Activated T-helper 1 cell treated with anti-CD3 and anti-CD28 coated beads, Interleukin-12 subunit alpha, Interleukin-12 subunit beta, Interleukin-2, Interleukin-4 antibody, amounts not matched to agents 30 ng/mL and 10 ng/mL and 1 ng/mL, durations not matched to agents 14 hours and 24 hours and 36 hours (primary cell): ENCODE measurements around the gene SEC14L5. TPM values are rescaled to one million over a fixed set of nuclear protein-coding genes. Genes with fewer than 3 reads are reported as not detected.
A peak's percentile ranks its signal among the peaks of the same experiment; 100 is the strongest.

Source experiments
- DNase-seq: peaks from one replicate; pipeline ENCODE4 v3.0.0; 2021; ENCODE audit warnings: low spot score
- H3K27ac Mint-ChIP-seq: one replicate; pipeline ENCODE4 v1.8.0; 2021; ENCODE audit warnings: mild to moderate bottlenecking, mixed read lengths
- H3K27me3 Mint-ChIP-seq: one replicate; pipeline ENCODE4 v1.8.0; 2022; ENCODE audit warnings: mild to moderate bottlenecking, moderate library complexity, mixed read lengths; ENCODE audit not compliant: insufficient read depth
- H3K36me3 Mint-ChIP-seq: one replicate; pipeline ENCODE4 v1.8.0; 2021; ENCODE audit warnings: low read depth, mixed read lengths
- H3K4me1 Mint-ChIP-seq: one replicate; pipeline ENCODE4 v1.8.0; 2021; ENCODE audit warnings: low read depth, mixed read lengths
- H3K4me3 Mint-ChIP-seq: one replicate; pipeline ENCODE4 v1.8.0; 2021; ENCODE audit warnings: mild to moderate bottlenecking, moderate library complexity, mixed read lengths
- H3K9me3 Mint-ChIP-seq: one replicate; pipeline ENCODE4 v1.8.0; 2021; ENCODE audit warnings: mixed read lengths
- intact Hi-C: fragments of 100-400 bp; cut with micrococcal nuclease; formaldehyde crosslinking; loops from one replicate; pipeline ENCODE4 v1.15.1; 2024
- total RNA-seq: library from RNA; stranded (reverse); gene quantifications from 2 replicates; pipeline ENCODE4 v1.2.3, GENCODE V29; 2022

SEC14L5 gene
- total RNA-seq, 1 donor from 2014 or later, result not detected

DNA sequence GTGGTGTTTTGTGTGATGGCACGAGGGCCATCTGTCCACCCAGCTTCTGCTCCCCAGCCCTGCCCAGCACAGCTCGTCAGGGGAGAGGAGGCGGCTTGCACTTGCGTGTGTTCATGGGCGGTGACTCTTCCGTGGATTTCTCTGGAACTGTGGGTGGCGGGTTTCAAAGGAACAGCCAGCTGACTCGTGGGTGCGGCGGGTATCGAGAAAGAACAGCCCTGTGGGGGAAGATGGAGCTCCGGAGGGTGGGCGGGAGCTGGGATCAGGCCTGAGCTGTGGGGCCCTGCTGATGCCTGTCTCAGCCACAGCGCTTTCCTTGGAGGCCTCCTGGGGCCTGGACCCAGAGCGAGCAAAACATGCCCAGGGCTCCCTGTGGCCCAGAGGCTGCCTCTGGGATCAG lies 62.4 kb downstream of the SEC14L5 start:
- no peak for DNase-seq
- intact Hi-C loops, result no loop called here
- Mint-ChIP-seq H3K4me3 (no peak overlapping the region), H3K27me3 (no peaks in the 10 kb centered on the region), H3K9me3 (no peaks in the 10 kb centered on the region), H3K36me3 (no peaks in the 10 kb centered on the region), H3K4me1 (no peaks in the 10 kb centered on the region), H3K27ac (no peak overlapping the region)

DNA sequence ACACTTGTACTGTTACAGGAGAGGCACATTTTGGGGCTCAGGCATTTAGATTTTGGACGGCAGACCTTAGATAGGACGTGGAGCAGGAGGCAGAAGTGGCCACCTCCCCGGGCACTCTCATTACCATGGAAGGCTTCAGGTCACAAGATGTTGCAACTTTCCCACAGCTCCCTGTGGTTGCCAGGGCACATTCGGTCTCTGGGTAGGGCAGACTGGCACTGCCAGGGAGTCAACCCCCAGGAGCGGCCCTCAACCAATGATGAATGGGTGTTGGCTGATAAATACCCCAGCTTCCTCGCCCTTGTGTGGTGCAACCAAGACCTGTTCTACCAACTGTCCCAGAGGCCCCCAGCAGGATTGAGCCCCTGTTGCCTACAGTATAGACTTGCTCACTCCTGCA lies 64.4 kb downstream of the SEC14L5 start:
- H3K9me3 Mint-ChIP-seq, result no peaks in the 10 kb centered on the region
- H3K27ac Mint-ChIP-seq, result no peak overlapping the region
- no peak overlapping the region for H3K4me3 Mint-ChIP-seq
- DNase-seq, result no peak
- no peaks in the 10 kb centered on the region for H3K27me3 Mint-ChIP-seq
- H3K36me3 Mint-ChIP-seq, result no peaks in the 10 kb centered on the region
- intact Hi-C loops, result no loop called here
- H3K4me1 Mint-ChIP-seq, result no peaks in the 10 kb centered on the region

DNA sequence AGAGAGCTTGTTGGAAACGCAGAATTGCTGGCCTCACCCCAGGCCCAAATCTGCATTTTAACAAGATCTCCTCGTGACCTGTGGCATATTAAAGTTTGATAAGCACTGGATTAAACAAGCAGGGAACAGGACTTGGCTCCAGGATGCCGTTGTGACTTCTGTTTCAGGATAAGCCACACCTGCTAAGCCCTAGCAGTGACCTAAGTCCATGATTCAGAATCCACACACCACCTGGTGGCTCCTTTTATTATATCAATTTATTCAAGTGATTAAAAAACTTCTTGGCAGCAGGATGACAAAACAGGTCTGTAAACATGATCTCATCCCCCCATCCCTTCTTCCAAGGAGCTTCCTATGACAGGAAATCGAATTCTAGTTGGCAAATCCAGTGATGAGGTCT lies 66.5 kb downstream of the SEC14L5 start:
- Mint-ChIP-seq H3K36me3 (no peaks in the 10 kb centered on the region), H3K27ac (no peak overlapping the region), H3K9me3 (no peaks in the 10 kb centered on the region), H3K27me3 (no peaks in the 10 kb centered on the region), H3K4me3 (no peak overlapping the region), H3K4me1 (no peaks in the 10 kb centered on the region)
- intact Hi-C loops, result no loop called here
- DNase-seq, result no peak

DNA sequence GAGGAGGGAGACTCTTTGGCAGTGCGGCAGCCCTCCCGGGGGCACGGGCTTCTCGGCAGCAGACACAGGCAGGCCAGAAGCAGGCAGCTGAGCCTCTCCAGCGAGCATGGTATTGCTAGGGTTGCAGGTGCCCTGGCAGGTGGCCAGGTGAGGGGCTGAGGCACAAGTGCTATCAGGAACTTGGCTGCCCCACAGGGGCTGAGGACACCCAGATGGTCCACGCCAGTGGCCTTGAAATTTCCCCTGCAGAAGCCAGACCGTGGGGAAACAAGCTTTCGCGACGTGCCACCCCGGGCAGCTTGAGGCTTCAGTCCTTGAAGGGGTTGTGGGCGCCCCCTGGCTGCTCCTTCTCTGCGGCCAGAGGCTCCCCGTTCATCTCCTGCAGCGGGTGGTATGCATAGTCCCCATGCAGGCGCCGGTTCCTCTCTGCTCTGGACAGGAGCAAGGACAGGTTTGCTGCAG lies 67.1 kb downstream of the SEC14L5 start:
- DNase-seq, result no peak
- Mint-ChIP-seq H3K36me3 (no peaks in the 10 kb centered on the region), H3K4me1 (no peaks in the 10 kb centered on the region), H3K9me3 (no peaks in the 10 kb centered on the region), H3K27me3 (no peaks in the 10 kb centered on the region), H3K27ac (no peak overlapping the region), H3K4me3 (no peak overlapping the region)
- intact Hi-C loops, result no loop called here

DNA sequence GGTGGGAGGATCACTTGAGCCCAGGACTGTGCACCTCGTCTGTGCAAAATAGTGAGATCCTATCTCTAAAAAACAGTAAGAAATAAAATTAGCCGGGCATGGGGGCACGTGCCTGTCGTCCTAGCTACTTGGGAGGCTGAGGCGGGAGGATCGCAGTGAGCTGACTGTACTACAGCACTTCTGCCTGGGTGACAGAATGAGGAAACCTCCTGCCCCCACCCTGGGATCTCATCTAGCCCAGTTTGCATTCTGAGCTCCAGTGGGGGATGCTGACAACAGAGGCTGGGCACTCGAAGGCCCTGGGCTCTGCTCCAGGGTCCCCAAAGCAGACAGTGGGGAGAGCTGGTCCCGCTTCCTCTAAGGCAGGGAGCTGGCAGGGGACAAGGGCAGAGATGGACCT lies 68.5 kb downstream of the SEC14L5 start:
- no peak overlapping the region for H3K4me3 Mint-ChIP-seq
- H3K9me3 Mint-ChIP-seq, result no peaks in the 10 kb centered on the region
- DNase-seq, result no peak
- no peaks in the 10 kb centered on the region for H3K4me1 Mint-ChIP-seq
- H3K27ac Mint-ChIP-seq, result no peak overlapping the region
- intact Hi-C loops, result no loop called here
- no peaks in the 10 kb centered on the region for H3K36me3 Mint-ChIP-seq
- no peaks in the 10 kb centered on the region for H3K27me3 Mint-ChIP-seq

DNA sequence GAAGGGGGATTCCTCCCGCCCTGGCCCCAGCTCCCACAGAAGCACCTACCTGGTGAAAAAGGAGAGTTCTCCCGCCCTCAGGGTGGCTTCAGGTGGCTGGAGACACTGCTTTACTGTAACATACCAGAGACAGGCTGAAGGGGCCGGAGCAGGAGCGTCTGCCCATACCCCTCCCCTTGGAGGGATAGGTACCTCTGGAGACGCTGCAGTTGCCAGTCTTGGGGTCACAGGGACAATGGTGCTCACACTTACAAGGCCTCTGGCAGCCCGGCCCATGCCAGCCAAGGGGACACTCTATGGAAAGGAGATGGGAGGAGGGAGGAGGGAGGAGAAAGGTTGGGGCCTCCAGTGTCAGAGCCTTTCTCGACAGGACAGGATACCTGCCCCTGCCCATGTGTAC lies 69.0 kb downstream of the SEC14L5 start:
- no peaks in the 10 kb centered on the region for H3K9me3 Mint-ChIP-seq
- intact Hi-C loops, result no loop called here
- no peaks in the 10 kb centered on the region for H3K4me1 Mint-ChIP-seq
- DNase-seq, result no peak
- H3K27ac Mint-ChIP-seq, result no peak overlapping the region
- no peaks in the 10 kb centered on the region for H3K27me3 Mint-ChIP-seq
- no peak overlapping the region for H3K4me3 Mint-ChIP-seq
- no peaks in the 10 kb centered on the region for H3K36me3 Mint-ChIP-seq

DNA sequence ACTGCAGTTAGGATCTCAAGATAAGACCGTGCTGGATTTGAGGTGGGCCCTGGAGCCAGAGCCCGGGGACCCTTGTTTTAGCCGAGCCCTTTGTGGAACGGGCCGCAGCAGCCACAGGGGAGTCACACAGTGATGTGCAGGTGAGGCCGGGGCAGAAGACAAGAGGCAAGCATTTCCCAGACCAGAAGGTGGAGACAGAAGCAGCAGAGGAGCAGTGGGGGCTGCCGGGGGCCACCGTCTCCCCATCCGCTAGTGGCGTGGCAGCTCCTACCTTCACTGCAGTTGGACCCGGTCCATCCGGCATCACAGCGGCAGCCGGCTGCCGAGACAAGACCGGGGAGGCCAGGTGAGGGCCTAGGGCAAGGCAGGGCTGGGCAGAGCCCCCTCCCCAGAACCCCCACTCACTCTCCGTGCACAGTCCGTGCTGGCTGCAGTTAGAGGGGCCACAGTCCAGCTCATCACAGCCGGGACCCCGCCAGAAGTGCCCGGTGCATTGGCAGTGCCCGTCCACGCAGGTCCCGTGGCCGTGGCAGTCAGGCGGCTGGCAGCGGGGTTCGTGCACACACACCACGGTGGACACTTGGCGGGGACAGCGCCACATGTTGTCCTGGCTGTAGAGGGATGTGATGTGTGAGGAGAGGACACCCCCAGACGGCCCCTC lies 69.6 kb downstream of the SEC14L5 start:
- intact Hi-C loops, result no loop called here
- Mint-ChIP-seq H3K4me3 (no peak overlapping the region), H3K36me3 (no peaks in the 10 kb centered on the region), H3K27me3 (no peaks in the 10 kb centered on the region), H3K27ac (no peak overlapping the region), H3K9me3 (no peaks in the 10 kb centered on the region), H3K4me1 (peaks cover 2% of the 10 kb centered on the region)
- DNase-seq, result no peak

DNA sequence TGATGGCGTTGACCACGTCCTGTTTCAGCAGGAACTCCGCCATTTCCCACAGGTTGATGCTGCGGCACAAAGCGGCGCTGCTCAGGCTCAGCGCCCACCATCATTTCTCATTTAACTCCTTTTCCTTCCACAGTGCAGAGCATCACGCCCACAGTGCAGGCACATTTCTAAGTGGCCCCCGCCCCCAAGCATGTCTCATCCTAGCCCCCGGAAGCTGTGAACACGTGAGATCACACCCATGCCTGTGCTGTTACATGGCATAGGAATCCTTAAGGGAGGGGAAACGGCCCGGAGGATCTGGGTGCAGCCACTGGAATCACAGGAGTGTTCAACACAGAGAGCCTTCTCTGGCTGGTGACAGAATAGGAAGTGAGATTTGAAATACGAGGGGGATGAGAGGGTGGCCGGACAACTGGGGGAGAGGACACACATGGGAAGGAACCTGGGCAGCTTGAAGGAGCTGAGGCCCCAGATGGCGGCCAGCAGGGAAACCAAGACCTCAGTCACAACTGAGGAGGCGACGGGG lies 70.9 kb downstream of the SEC14L5 start:
- H3K27me3 Mint-ChIP-seq, result no peaks in the 10 kb centered on the region
- DNase-seq, result no peak
- peaks cover 9% of the 10 kb centered on the region for H3K4me1 Mint-ChIP-seq
- H3K36me3 Mint-ChIP-seq, result no peaks in the 10 kb centered on the region
- no peaks in the 10 kb centered on the region for H3K9me3 Mint-ChIP-seq
- no peak overlapping the region for H3K27ac Mint-ChIP-seq
- intact Hi-C loops, result no loop called here
- no peak overlapping the region for H3K4me3 Mint-ChIP-seq

DNA sequence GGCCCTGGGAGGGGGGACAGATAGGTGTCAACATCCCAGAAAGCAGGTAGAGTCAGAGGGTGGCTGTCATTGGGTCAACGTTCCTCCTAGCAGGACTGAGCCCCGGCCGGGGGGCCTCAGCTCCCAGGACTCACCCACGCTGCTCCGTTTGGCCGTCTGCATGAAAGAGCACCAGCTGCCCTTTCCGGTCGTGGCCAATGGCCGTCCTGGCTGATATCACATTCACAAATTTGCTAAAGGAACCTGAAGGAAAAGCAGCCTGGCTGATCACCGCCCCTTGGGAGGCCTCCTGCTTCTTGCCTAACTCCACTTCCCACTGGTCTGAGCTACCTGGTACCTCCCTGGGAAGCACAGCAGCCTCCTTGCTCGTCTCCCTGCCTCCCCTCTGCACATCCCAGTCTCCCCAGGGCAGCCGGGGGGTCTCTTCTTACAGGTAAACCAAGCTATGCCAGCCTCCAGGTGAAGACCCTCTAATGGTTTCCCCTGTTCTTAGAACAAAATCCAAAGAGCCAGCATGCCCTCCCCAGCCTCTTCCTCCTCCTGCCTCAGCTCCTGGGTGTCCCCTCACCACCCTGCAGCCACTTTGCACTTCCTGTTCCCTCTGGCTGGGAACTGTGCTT lies 72.2 kb downstream of the SEC14L5 start:
- Mint-ChIP-seq H3K4me1 (peaks cover 15% of the 10 kb centered on the region), H3K36me3 (no peaks in the 10 kb centered on the region), H3K9me3 (no peaks in the 10 kb centered on the region), H3K27me3 (no peaks in the 10 kb centered on the region), H3K27ac (no peak overlapping the region), H3K4me3 (no peak overlapping the region)
- intact Hi-C loops, result loop anchor here (5.0 kb wide), 1 partner anchor 183 kb away; the partner anchor contains the start of genes GLYR1 and UBN1
- DNase-seq, result no peak

DNA sequence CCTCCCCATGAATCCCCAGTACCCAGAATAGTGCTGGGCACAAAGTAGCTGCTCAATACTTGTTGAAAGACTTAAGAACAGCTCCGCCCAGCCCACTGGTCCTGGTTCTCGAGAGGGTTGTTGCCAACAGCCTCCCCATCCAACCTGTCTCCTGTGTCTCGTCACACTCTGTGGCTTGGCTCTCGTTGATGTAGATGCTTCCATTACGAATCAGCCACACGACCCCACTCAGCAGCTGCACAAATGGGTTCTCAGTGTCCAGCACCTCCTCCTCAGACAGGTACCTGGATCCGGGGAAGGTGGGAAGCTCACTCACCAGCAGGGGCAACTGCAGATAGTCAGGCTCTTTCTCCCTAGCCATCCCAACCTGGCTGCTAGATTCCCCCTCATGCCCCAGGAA lies 73.5 kb downstream of the SEC14L5 start:
- Mint-ChIP-seq H3K27me3 (no peaks in the 10 kb centered on the region), H3K4me3 (peak overlapping the region; percentile 29), H3K27ac (no peak overlapping the region), H3K36me3 (no peaks in the 10 kb centered on the region), H3K4me1 (peaks cover 15% of the 10 kb centered on the region), H3K9me3 (no peaks in the 10 kb centered on the region)
- intact Hi-C loops, result loop anchor here (5.0 kb wide), 1 partner anchor 184 kb away; the partner anchor contains the start of genes GLYR1 and UBN1
- DNase-seq, result no peak

DNA sequence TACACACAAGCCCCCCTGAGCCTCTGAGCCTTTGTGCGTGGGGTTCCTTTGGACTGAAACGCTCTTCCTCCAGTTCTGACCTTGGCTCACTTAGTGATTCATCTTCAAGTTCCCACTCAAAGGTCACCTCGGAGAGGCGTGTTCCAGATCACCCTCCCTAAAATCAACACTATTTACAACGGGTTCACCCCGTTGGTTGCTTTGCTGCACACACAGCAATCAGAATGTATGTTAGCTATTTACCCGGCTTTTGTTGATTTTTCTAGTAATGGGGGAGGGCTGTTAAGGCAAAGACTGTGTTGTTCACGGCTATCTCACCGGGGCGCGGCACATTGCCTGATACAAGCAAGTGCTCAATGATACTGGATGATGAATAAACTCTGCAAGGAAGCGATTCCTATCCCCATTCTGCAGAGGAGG lies 74.6 kb downstream of the SEC14L5 start:
- Mint-ChIP-seq H3K9me3 (no peaks in the 10 kb centered on the region), H3K4me3 (peak overlapping the region; percentile 85), H3K27ac (no peak overlapping the region), H3K27me3 (no peaks in the 10 kb centered on the region), H3K4me1 (peaks cover 15% of the 10 kb centered on the region), H3K36me3 (no peaks in the 10 kb centered on the region)
- intact Hi-C loops, result loop anchor here (1.0 to 5.0 kb wide), 2 partner anchors 74 to 185 kb away; partner anchors contain the start of genes GLYR1, SEC14L5 and UBN1
- no peak for DNase-seq

DNA sequence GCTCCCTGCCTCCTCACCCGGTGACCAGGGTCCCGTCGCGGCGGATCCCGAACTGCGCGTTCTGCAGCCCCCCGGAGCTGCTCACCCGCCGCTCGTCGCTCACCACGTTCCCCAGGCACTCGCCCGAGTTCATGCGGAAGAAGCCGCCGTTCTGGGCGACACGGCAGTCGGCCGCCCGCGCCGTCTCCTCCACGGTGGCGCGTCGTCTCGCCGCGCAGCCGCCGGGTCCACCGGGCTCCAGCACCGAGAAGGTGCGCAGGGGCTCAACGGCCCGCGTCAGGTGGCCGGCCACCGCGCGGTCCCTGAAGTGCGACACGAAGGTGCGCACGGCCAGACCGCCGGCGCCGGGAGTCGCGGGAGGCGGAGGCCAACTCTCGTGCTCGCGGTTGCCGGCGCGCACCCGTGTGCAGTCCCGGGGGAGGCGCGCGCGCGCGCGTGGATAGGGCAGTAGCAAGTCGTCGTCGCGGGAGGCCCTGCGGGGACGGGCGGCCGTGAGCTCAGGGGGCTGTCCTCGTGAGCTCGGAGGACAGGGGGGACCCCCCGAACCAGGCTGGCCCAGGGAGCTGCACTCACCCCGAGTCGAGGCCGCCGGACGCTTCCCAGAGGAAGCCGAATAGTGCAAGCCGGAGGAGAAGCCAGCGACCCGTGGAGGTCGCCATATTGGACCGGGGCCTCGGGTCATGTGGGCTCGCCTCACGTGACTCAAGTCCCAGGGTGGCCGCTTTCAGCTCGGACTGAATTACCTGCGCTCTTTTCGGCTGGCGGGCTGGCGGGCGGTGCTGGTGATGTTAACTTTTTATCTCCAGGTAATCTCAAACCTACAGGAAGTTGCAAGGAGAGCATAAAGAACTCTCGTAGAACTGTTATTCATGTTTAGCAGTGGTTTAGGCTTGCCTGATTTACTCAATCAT lies 75.4 kb downstream of the SEC14L5 start, which contains the start of gene NAGPA:
Gene NAGPA (minus strand): TSS at position 680 of the 911 bp plus-strand sequence. CDS start 21 bp downstream, at position 659.
- intact Hi-C loops, result loop anchor here (1.0 to 5.0 kb wide), 4 partner anchors 38 to 186 kb away; partner anchors contain the start of genes ALG1, EEF2KMT, GLYR1 and SEC14L5
- peak within 1 kb of the TSS; percentile 76 for H3K27ac Mint-ChIP-seq
- peak within 1 kb of the TSS; percentile 85 for H3K4me3 Mint-ChIP-seq
- H3K4me1 Mint-ChIP-seq, result peaks cover 15% of the 10 kb centered on the region
- no peaks in the 10 kb centered on the region for H3K9me3 Mint-ChIP-seq
- no peaks in the 10 kb centered on the region for H3K36me3 Mint-ChIP-seq
- no peaks in the 10 kb centered on the region for H3K27me3 Mint-ChIP-seq
- DNase-seq, result peak; percentile 78
